ENCODE results near the gene FBLN1.
"Not testable (repeated sequence)": the region's sequence is repeated elsewhere in the genome, so short reads cannot be mapped to it uniquely, and the experiment has no call there.

FBLN1 gene

GRCh38 chr22:45548991-45549761, 46.5 kb downstream of the FBLN1 start:
- DNase-seq (ENCODE audit: low read depth), result no peak

GRCh38 chr22:45549762-45550378, 47.2 kb downstream of the FBLN1 start:
- no peak for DNase-seq (ENCODE audit: low read depth)

- DNase-seq (ENCODE audit: low read depth), result no peak
These were observed 47.7 kb downstream of the FBLN1 start for GRCh38 chr22:45550416-45550815.

DNA sequence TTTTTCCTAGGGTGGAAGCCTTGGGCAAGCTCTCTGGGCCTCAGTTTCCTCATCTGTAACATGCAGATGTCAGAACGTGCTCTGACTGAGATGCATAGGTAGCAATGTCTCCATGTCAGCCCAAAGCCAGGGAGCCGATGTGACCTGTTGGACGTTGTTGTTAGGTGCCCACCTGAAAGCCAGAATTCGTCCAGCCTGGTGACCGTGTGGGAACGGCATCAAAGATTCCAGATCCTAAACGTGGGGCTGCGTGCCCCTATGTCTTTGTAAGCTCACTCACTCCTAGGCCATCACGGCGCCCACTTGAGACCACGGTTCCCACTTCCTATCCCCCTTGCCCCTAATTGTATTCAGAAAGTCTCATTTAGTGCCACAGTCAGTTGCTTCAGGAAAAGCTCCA, 48.2 kb downstream of the FBLN1 start:
- no peak for DNase-seq (ENCODE audit: low read depth)

GRCh38 chr22:45551310-45552016, 48.8 kb downstream of the FBLN1 start:
- no peak for DNase-seq (ENCODE audit: low read depth)

- DNase-seq (ENCODE audit: low read depth), result no peak
These were observed 49.3 kb downstream of the FBLN1 start for GRCh38 chr22:45552017-45552411.

DNA sequence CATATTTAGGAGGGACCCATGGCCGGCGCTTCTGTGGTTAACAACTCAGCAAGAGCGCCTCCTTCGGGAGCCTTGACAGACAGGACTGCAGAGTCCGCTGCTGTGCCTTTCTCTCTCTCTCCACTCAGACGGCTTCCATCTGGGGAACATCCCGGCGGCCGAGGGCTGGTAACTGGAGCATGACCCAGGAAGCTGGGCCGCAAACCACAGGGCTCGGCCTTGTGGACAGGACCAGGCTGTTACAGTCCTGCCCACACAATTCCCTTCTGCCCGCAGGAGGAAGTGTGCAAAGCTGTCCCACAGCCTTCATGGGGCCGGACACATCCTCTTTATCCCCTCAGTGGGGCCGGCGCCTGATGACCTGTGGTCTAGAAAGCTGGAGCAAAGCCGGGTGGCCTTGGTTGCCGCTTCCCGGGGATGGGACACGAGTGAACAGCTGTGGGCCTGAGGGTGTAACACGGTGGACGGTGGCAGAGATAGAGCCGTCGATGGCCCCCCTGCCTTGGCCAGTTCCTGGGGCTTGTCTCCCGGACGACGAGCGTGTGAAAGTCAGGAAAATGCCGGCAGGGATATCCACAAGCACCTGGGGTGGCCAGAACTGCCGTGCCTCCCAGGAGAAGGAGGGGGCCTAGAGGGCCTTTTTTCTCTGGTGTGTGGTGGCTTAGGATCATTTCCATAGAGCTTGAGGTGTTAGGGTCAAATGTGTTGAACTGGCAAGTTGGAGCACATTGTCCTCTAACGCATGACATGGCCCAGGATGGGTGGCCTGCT, 50.1 kb downstream of the FBLN1 start:
- peak; percentile 85 for DNase-seq (ENCODE audit: low read depth)

DNA sequence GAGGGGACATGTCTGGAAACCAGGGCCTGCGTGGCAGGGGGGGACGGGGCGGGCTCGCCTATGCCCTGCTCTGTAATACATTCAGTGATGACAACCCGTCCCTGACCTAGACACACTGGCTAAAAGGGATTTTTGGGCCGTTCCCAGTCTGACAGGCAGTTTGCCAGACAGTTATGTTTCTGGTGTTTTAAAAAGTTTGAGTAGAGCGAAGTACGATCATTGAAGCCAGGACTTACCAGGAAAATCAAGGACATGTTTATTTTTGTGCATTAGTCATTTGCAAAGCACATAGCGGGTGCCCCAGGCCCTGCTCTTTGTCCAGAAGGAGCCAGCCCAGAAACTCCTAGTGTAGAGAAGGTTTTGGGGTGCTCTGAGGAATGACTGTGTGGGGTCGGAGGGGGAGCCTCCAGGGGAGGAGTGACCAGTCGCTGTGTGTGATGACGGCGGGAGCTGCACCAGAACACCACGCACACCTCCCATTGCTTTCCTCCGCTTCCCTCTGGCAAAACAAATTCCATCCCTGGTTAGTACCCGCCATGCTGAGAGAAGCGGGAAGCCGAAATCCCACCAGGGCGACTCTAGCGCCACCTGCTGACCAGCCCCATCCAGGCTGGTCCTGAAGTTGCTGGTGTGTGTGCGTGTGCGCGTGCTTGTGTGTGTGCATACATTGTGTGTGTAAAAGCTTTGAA, 50.8 kb downstream of the FBLN1 start:
- DNase-seq (ENCODE audit: low read depth), result peak; percentile 32

- no peak for DNase-seq (ENCODE audit: low read depth)
These were observed 51.3 kb downstream of the FBLN1 start for GRCh38 chr22:45554040-45554406.

DNA sequence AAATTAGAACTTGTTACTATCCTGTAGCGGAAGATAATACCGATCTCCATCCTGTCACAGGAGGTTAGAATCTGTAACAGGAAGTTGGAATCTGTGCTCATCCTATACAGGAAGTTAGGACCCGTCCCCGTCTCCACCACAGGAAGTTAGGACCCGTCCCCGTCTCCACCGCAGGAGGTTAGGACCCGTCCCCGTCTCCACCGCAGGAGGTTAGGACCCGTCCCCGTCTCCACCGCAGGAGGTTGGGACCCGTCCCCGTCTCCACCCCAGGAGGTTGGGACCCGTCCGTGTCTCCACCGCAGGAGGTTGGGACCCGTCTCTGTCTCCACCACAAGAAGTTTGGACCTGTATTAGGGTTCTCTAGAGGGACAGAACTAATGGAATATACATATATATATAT, 52.2 kb downstream of the FBLN1 start:
- DNase-seq (ENCODE audit: low read depth), result no peak

DNA sequence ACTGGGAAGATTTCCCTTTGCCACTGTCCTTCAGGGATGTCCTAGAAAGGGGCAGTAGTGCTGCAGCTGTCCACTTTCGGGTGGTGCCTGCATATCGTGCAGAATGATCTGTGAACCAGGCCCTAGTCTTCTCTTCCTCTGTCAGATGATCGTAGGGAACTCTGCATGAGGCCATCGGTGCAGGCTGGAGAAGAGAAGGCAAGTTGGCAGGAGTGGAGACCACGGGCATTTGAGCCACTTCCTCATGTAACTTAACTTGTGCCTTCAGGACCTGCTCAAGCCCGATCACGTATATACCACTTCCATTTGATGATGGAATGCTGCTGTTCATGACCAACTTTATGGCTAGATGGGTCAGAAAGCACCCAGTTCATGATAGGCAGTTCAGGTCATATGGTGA, 55.2 kb downstream of the FBLN1 start:
- not testable (repeated sequence) for DNase-seq (ENCODE audit: low read depth)

DNA sequence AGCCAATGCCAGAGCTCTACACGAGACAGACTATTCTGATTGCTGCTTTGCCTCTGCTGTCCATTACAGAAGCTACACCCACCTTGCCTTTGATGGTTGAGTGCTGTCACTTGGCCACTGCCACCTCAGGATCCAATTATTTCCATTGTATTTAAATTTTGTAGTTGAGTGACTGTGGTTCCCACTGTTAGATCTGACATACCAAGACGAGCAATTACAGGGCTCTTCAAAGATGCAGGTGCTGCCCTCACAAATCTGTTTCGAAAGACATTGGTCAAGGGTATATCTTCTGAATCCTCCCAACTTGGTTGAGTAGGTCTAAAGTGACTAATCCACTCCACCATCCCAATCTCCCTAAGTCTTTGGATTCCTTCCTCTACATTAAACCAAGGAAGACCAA, 57.4 kb downstream of the FBLN1 start:
- not testable (repeated sequence) for DNase-seq (ENCODE audit: low read depth)

DNA sequence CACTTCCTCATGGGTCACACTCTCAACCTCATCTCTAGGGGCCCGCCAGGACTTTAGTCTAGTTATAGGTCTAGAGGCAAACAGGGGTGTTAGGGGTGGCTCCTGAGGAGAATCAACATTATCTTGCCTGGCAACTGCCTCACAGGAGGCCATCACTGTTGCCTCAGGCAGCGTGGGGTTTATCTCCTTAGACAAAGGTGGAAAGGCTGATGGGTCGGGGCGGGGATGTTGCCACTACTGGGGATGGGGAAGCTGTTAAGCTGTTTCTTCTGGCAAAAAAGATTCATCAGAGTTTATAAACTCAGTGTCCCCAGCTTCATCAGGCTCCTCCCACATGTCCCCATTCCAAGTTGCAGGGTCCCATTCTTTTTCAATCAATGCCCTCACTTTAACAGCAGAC, 58.1 kb downstream of the FBLN1 start:
- DNase-seq (ENCODE audit: low read depth), result not testable (repeated sequence)

GRCh38 chr22:45562102-45562501, 59.4 kb downstream of the FBLN1 start:
- DNase-seq (ENCODE audit: low read depth), result no peak

- no peak for DNase-seq (ENCODE audit: low read depth)
These were observed 60.1 kb downstream of the FBLN1 start for GRCh38 chr22:45562537-45563361.

DNA sequence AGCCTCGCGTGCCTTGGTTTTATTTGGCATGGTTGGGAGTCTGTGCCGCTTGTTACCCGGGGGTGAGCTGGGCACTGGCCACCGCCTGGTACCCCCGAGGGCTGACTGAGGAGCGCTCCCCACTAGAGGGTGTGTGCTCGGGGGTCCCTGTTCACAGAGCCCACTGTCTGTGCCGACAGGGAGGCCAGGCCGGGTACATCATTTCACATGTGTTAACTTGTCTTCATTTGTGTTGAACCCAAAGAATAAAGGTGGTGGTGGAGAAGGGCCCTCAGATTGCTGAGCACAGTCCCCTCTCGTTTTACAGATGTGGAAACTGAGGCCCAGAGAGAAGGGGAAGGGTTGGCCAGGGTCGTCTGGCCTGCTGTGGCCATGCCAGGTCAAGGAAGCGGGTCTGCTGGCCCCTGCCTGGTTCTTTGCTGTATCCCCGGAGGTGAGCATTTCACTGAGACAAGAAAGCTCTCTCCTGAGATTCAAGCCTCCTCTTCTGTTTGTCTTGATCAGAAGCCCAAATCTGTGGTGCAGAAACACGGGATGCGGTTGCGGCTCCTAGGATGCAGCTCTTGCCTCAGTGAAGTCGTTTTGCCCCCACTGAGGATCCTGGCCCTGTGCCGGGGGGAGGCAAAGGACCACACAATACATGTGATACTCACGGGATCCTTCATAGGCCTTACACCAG, 60.8 kb downstream of the FBLN1 start:
- DNase-seq (ENCODE audit: low read depth), result no peak

- no peak for DNase-seq (ENCODE audit: low read depth)
These were observed 61.8 kb downstream of the FBLN1 start for GRCh38 chr22:45564349-45565030.

DNA sequence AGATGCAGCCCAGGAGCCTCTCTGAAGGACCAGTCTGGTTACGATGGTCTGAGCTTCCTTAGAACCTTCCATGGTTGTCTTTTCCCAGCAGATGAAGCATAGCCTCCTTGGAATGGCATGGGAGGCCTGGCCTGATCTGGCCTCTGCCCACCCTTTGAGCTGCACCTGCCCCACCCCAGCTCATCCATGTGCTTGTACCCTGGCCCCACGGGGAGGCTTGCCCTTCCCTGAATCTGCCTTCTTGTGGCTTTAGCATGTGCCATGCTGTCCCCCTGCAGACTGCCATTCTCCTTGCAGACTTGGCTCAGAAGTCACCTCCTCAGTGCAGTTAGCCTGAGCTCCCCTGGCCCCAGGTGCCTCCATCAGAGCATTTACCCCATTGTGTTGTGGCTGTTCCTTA, 62.5 kb downstream of the FBLN1 start:
- DNase-seq (ENCODE audit: low read depth), result no peak

DNA sequence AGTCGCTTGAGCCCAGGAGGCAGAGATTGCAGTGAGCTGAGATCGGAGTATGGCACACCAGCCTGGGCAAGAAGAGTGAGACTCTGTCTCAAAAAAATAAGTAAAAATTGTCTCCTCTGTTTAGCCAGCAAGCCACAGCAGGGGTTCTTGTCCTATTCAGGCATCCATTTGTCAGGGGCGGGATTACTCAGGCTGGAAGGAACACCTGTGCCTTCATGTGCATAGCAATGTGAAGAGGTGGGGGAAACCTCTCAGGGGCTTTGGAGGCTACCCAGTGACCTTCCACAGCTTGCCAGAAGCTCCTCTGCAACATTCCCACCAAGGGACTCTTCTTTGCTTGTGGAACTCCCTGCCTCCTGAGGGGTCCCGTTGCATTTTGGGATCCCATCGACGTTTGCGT, 63.3 kb downstream of the FBLN1 start:
- DNase-seq (ENCODE audit: low read depth), result no peak

DNA sequence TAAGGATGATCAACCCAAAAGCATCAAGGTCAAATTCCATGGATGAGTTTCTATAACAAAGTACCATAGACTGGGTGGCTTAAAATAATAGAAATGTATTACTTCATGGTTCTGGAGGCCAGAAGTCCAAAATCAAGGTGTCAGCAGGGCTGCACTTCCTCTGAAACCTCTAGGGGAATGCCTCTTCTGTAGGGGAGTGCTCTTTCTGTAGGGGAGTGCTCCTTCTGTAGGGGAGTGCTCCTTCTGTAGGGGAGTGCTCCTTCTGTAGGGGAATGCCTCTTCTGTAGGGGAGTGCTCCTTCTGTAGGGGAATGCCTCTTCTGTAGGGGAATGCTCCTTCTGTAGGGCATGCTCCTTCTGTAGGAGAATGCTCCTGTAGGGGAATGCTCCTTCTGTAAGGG, 65.5 kb downstream of the FBLN1 start:
- DNase-seq (ENCODE audit: low read depth), result no peak
